K562 (cell line): ENCODE results near the gene FASTKD3.

Experiments
- TF ChIP-seq, protein P1 (sequence below): fragments of 250-450 bp; sonication (Bioruptor Pico); IDR thresholded peaks from 2 replicates; pipeline ENCODE4 v1.8.0; 2022; ENCODE audit warnings: inconsistent platforms
- TF ChIP-seq, protein P2 (sequence below): sonication (generic); formaldehyde crosslinking; IDR thresholded peaks from 2 replicates; pipeline ENCODE4 v1.9.0; 2022; ENCODE audit warnings: mild to moderate bottlenecking, missing genetic modification reagents

DNA sequence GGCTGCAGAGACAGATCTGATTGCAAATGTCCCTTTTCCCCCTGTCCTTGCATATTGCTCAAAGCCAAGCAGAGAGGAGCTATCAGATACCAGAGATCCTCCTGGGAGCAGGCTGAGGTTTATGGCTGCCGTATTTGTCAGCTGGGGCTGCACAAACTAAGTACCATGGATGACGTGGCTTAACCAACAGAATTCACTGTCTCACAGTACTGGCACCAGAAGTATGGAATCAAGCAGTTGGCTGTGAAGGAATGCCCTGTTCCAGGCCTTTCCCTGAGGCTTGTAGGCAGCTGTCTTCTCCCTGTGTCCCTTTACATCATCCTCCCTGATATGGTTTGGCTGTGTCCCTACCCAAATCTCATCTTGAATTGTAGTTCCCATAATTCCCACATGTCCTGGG is 20.5 kb downstream of the FASTKD3 start:
- TF ChIP-seq, protein P1, sequence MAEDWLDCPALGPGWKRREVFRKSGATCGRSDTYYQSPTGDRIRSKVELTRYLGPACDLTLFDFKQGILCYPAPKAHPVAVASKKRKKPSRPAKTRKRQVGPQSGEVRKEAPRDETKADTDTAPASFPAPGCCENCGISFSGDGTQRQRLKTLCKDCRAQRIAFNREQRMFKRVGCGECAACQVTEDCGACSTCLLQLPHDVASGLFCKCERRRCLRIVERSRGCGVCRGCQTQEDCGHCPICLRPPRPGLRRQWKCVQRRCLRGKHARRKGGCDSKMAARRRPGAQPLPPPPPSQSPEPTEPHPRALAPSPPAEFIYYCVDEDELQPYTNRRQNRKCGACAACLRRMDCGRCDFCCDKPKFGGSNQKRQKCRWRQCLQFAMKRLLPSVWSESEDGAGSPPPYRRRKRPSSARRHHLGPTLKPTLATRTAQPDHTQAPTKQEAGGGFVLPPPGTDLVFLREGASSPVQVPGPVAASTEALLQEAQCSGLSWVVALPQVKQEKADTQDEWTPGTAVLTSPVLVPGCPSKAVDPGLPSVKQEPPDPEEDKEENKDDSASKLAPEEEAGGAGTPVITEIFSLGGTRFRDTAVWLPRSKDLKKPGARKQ (CRISPR knock-in tag): no peak
- TF ChIP-seq, protein P2, sequence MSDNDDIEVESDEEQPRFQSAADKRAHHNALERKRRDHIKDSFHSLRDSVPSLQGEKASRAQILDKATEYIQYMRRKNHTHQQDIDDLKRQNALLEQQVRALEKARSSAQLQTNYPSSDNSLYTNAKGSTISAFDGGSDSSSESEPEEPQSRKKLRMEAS (CRISPR knock-in tag): no peak
